HepG2 (cell line): ENCODE measurements around the gene ESR1. TPM values are rescaled to one million over a fixed set of nuclear protein-coding genes. Genes with fewer than 3 reads are reported as not detected.

Experiments used
- BHLHE40 ChIP-seq: IDR thresholded peaks from 2 replicates; pipeline ENCODE4 v1.6.1; 2011; ENCODE audit warnings: low read length, improper control_type of control experiment
- GLMP ChIP-seq: sonication (generic); formaldehyde crosslinking; IDR thresholded peaks from 2 replicates; pipeline ENCODE4 v1.9.0; 2021; ENCODE audit warnings: missing genetic modification reagents, mild to moderate bottlenecking, borderline replicate concordance
- HMGA1 ChIP-seq: sonication (generic); formaldehyde crosslinking; conservative IDR thresholded peaks from 2 replicates; pipeline ENCODE4 v1.4.0; 2020; ENCODE audit warnings: missing genetic modification reagents
- PAX8 ChIP-seq: sonication (generic); formaldehyde crosslinking; IDR thresholded peaks from 2 replicates; pipeline ENCODE4 v1.8.0; 2022; ENCODE audit warnings: mild to moderate bottlenecking, missing genetic modification reagents, borderline replicate concordance
- PRDM10 ChIP-seq: sonication (generic); formaldehyde crosslinking; IDR thresholded peaks from 2 replicates; pipeline ENCODE4 v1.4.0; 2020; ENCODE audit warnings: low read depth, missing genetic modification reagents
- SNAPC4 ChIP-seq: sonication (generic); formaldehyde crosslinking; IDR thresholded peaks from 2 replicates; pipeline ENCODE4 v1.4.0; 2020; ENCODE audit warnings: mild to moderate bottlenecking, missing genetic modification reagents
- ZBED4 ChIP-seq: sonication (generic); formaldehyde crosslinking; IDR thresholded peaks from 2 replicates; pipeline ENCODE4 v1.4.0; 2020; ENCODE audit warnings: missing genetic modification reagents, borderline replicate concordance
- ZFP82 ChIP-seq: sonication (generic); formaldehyde crosslinking; IDR thresholded peaks from 2 replicates; pipeline ENCODE4 v1.5.1; 2020; ENCODE audit warnings: mild to moderate bottlenecking, missing genetic modification reagents, borderline replicate concordance
- ZNF337 ChIP-seq: sonication (generic); formaldehyde crosslinking; IDR thresholded peaks from 2 replicates; pipeline ENCODE4 v1.5.1; 2020; ENCODE audit warnings: missing genetic modification reagents, low read depth, mild to moderate bottlenecking, borderline replicate concordance
- ZNF737 ChIP-seq: sonication (generic); formaldehyde crosslinking; IDR thresholded peaks from 2 replicates; pipeline ENCODE4 v1.5.0; 2020; ENCODE audit warnings: missing genetic modification reagents, mild to moderate bottlenecking, borderline replicate concordance
- polyA plus RNA-seq, 8 experiments: library from polyadenylated mRNA; depleted of rRNA in 3 of 8; stranded (reverse) in 7 of 8; unstranded in 1 of 8; fragments of >200 nt; fragmentation: Illumina TruSeq in 4 of 8; extraction: Trizol in 4 of 8; gene quantifications; 2 replicates each; pipeline versions ENCODE4 v1.2.1 to v1.2.3, GENCODE V29; 2011 to 2016; ENCODE audit warnings: low read depth in 4 of 8, missing spikeins in 1 of 8, mixed read lengths in 1 of 8; ENCODE audit not compliant: insufficient read depth in 1 of 8
- total RNA-seq, 5 experiments: library from RNA; depleted of rRNA; stranded (reverse); fragments of >200 nt; fragmentation: Illumina TruSeq; extraction: Trizol; gene quantifications; 2 replicates each; pipeline ENCODE4 v1.2.3, GENCODE V29; 2016; ENCODE audit warnings: low read depth in 1 of 5

ESR1 gene
- total and polyA plus RNA-seq, 2 of the 13 experiments (the other 11 are each of a cell fraction or from before 2014, with no cell fraction given), result not detected

GRCh38 chr6:152071318-152071717 is 263.8 kb downstream of the ESR1 start (continued):
- TF ChIP-seq SNAPC4 (CRISPR knock-in tag) (no peak), PRDM10 (CRISPR knock-in tag) (no peak), PAX8 (CRISPR knock-in tag) (no peak), ZNF337 (CRISPR knock-in tag) (no peak), HMGA1 (CRISPR knock-in tag) (no peak), GLMP (CRISPR knock-in tag) (no peak), ZNF737 (no peak), ZFP82 (no peak), ZBED4 (CRISPR knock-in tag) (no peak), BHLHE40 (no peak)
- TF ChIP-seq, all 625 proteins: peak for 0
